GM19467 (cell line): ENCODE results near the gene OPA1.

Experiments
- ATAC-seq: cut with Tn5 transposase; IDR thresholded peaks from one replicate; pipeline ENCODE4 v1.9.1; 2021; ENCODE audit warnings: mild to moderate bottlenecking, moderate library complexity; ENCODE audit not compliant: unreplicated experiment

OPA1 gene

DNA sequence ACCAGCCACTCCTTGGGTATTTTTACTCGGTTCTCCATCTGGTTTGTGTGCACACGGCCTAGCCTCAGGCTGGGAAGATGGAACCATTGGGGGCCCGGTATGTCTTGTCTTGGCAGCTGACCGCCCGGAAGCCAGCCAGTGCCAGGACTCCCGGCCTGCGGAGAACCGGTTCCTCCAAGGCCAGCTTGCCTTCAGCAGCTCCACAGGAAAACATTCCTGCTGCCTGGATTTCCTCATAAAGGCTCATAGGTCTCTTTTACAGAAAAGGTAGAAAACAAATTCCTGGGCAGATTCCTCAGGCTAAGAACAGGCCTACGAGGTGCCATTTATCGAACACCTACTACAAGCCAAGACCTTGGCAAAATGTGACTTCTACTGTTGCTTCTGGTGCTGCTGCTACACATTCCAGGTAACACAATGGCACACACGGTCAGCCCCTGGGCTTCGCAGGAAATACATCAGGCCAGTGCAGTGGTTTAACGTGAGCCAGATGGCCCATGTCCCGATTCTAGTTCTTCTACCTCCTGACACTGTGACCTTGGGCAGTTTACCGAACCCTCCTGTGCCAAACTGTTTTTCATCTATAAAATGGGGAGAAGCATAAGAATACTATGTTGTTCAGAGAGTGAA is 141.8 kb downstream of the OPA1 start:
- ATAC-seq, result no peak

DNA sequence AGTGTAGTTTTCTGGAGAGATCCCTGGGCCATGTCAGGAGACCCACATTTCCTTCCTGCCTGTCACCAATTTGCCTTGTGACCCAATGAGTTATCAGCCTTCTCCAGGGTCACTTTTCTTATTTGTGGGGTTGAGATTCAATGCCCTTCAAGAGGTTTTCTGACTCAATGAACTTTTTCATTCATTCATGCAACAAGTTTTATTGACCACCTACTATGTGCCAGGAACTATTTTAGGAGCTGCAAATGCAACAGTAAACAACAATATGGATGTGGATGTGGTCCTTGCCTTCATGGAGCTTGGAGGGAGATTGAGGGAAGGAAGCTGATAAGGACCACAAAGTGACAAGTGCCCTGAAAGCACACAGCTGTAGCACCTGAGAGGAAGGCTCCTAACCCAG is 142.8 kb downstream of the OPA1 start:
- ATAC-seq, result no peak

DNA sequence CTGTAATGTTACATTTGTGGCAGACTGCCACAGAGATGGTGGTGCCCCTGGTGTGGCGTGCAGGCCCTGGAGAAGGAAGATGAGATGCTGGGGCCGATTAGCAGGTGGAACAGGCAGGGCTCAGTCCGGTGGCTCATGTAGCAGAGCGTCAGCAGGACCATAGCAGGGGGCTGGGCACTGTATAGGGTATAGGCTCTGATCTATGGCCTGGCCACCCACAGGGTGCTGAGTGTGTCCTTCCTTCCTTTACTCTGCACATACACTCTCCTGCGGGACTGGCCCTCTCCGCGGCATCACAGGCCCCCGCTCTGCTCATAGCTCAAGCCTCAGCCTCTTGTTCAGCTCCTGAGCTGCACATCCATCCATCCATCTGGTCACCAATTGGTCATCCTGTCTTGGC is 143.6 kb downstream of the OPA1 start:
- no peak for ATAC-seq

DNA sequence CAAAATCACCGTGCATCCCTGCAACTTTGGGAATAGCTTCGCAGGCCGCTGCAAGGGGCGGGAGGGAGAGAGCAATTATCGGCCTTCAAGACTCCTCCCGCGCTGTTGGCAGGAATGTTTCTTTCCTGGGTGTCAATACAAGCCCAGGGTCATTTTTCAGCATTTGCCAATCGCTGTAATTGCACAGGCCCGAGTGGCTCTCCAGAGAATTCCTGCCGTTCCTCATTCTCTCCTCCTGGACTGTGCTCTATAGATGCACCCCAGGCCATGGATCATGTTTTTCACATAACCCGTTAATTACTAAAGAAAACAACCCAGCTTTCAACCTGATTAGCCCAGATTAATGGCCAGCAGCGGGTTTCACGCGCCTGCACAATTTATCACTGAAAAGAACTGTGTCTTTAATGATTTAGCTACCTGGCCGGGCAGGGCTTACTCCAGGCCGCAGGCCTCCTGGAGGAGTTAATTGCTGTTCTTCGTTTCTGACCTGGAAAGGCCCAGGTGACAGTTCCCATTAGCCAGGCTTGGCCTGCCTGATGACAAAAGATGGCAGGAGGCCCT is 144.3 kb downstream of the OPA1 start:
- no peak for ATAC-seq

DNA sequence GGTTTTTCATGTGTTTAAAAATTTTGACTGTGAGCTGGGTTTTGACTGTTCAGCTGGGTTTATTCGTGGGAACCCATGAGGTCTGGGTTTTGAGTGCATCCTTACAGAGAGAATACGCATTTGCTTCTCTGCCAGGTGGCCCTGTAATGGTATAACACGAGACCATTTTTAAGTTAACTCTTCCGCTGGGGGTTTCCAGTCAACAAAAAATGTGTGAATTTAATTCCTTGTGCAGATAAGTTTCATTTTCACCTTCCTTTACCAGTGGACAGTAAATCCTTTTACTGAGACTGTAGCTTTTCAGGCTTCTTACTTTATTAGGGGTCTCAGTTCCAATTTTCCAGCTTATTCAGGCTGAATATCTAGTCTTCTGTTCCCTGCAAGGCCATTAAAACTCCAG is 149.6 kb downstream of the OPA1 start:
- ATAC-seq, result peak; percentile 49

DNA sequence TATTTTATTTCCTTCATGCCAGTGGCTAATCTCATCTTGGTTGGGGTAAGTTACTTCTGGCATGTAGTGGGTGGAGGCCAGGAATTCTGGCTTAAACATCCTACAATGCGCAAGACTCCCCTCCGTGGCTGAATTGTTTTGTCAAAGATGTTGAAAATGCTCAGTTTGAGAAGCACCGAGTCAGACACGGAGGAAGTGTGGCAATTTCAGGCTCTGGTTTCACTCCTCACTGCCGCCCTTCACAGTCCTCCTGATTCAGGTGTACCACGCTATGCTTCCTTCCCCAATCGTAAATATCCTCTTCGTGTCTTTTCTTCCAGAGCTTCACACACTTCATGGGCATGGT is 150.7 kb downstream of the OPA1 start:
- peak; percentile 48 for ATAC-seq

DNA sequence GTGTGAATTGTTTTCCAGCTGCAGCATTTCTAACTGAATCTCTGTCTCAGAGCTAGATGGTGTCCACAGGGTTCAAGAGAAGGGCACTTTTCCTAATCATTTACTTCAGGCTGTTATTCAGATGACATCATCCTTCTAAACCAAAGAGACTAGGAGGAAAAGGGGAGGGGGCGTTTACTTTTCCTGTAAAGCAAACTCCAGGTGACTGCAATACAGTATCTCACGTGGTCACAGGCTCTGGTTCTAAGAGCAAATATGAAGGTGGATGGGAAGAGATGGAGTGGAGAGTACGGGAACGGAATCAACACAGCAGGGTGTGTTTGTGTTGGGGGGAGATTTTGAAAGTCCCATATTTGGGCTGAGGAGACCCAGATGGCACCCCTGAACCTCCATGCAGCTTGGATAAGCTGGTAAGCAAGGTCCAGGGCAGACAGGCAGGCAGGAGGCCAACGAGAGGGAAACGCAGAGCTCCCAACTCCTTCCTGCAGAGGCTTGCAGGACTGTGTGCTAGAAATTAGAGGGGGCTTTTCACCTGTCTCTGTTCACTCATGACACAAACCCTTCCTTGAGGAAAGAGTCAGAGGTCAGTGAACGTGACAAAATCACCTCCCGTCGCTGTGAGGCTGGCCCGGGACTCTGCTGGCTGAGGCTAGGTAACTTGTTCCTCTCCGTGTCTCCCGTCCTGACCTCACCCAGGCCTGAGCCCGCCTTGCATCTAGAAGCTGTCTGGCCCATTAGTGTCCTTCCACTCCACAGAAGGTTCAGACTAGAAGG is 151.2 kb downstream of the OPA1 start:
- ATAC-seq, result peak; percentile 14

DNA sequence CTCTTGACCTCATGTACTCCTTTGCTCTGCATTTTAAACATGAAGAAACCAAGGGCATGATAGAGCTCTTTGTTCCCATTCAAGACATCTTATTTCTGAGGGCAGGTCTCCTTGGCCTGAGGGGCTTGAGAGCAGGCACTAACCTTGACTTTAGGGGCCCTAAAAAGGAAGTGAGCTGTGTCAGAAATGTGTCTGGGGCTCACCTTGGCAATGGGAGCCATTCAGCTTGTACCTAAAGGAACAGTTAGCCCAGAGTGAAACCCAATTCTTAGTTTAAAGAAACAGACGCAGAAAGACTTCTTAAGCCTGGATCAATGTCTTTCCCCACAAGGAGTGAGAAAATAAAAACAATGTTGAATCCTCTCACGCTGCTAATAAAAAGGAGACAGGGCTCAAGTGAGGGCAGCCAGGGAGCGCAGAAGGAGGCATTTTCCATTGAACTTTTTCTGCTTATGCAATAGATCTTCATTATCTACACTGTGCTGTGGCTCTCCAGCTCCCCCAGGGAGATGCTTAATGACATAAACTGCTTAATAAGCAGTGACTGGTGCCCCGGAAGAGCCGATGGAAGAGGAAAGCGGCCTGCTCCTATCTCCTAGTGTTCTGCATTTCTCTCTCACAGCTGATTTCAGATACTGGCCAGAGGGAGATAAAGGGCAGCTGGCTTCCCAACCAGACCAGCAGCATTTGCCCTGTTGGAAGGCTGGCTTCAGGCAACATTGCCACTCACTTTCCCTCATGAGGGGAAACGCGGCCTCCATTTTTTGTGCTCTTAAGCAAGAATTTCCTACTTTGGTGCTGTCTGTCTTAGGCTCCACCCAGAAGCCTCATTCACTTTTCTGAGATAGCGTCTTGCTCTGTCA is 152.0 kb downstream of the OPA1 start:
- ATAC-seq, result no peak

DNA sequence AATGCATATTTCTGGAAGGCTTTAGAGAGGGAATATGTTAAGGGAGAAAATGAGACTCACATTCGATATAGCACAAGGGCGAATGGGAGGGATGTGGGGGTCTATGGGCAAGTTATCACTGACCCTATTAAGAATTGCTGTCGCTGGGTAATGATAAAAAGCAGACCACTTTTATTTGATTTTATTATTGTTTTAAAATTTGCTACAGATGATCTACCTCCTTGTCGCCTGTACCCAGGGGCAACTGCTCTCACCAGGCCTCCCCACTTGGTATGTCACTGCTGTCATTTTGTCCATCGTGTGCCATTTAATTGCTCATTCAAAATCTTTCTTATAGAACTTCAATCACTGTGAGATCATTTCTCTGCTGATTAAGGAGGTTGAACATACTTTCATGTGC is 153.8 kb downstream of the OPA1 start:
- ATAC-seq, result no peak
